Neural cell (in vitro differentiated cells): ENCODE results near the gene MAPT.

Experiments used
- EP300 ChIP-seq: fragments of 450-650 bp; conservative IDR thresholded peaks from 2 replicates; pipeline ENCODE4 v1.6.1; 2014; ENCODE audit warnings: antibody characterized with exemption, mild to moderate bottlenecking, moderate library complexity; ENCODE audit not compliant: poor library complexity, severe bottlenecking
- EZH2 ChIP-seq: fragments of 200-600, 300-800 bp; shearing (Covaris generic), sonication (generic); IDR thresholded peaks from 2 replicates; pipeline ENCODE4 v1.6.1; 2014; ENCODE audit warnings: antibody characterized with exemption, low read length, borderline replicate concordance, mild to moderate bottlenecking; ENCODE audit not compliant: insufficient read depth, poor library complexity, severe bottlenecking
- MXI1 ChIP-seq: fragments of 450-650 bp; conservative IDR thresholded peaks from 2 replicates; pipeline ENCODE4 v1.6.1; 2014; ENCODE audit warnings: antibody characterized with exemption, mild to moderate bottlenecking; ENCODE audit not compliant: poor library complexity, severe bottlenecking
- POLR2AphosphoS5 ChIP-seq: IDR thresholded peaks from 2 replicates; pipeline ENCODE4 v1.6.1; 2012
- RAD21 ChIP-seq: fragments of 450-650 bp; conservative IDR thresholded peaks from 2 replicates; pipeline ENCODE4 v1.6.1; 2014; ENCODE audit warnings: antibody characterized with exemption, mild to moderate bottlenecking, moderate library complexity
- SMC3 ChIP-seq: fragments of 450-650 bp; conservative IDR thresholded peaks from 2 replicates; pipeline ENCODE4 v1.6.1; 2014; ENCODE audit warnings: antibody characterized with exemption, mild to moderate bottlenecking, moderate library complexity; ENCODE audit not compliant: poor library complexity
- TAF1 ChIP-seq: IDR thresholded peaks from 2 replicates; pipeline ENCODE4 v1.6.1; 2012; ENCODE audit warnings: low read depth
- TF ChIP-seq, protein P1 (sequence below): fragments of 450-650 bp; IDR thresholded peaks from 2 replicates; pipeline ENCODE4 v1.5.1; 2014; ENCODE audit warnings: antibody characterized with exemption, mild to moderate bottlenecking, moderate library complexity; ENCODE audit not compliant: poor library complexity, severe bottlenecking
- TF ChIP-seq, protein P2 (sequence below): IDR thresholded peaks from 2 replicates; pipeline ENCODE4 v1.6.1; 2012; ENCODE audit warnings: borderline replicate concordance

DNA sequence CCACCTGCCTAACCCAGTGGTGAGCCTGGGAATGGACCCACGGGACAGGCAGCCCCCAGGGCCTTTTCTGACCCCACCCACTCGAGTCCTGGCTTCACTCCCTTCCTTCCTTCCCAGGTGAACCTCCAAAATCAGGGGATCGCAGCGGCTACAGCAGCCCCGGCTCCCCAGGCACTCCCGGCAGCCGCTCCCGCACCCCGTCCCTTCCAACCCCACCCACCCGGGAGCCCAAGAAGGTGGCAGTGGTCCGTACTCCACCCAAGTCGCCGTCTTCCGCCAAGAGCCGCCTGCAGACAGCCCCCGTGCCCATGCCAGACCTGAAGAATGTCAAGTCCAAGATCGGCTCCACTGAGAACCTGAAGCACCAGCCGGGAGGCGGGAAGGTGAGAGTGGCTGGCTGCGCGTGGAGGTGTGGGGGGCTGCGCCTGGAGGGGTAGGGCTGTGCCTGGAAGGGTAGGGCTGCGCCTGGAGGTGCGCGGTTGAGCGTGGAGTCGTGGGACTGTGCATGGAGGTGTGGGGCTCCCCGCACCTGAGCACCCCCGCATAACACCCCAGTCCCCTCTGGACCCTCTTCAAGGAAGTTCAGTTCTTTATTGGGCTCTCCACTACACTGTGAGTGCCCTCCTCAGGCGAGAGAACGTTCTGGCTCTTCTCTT is 102.1 kb downstream of the MAPT start:
- TF ChIP-seq, protein P1, sequence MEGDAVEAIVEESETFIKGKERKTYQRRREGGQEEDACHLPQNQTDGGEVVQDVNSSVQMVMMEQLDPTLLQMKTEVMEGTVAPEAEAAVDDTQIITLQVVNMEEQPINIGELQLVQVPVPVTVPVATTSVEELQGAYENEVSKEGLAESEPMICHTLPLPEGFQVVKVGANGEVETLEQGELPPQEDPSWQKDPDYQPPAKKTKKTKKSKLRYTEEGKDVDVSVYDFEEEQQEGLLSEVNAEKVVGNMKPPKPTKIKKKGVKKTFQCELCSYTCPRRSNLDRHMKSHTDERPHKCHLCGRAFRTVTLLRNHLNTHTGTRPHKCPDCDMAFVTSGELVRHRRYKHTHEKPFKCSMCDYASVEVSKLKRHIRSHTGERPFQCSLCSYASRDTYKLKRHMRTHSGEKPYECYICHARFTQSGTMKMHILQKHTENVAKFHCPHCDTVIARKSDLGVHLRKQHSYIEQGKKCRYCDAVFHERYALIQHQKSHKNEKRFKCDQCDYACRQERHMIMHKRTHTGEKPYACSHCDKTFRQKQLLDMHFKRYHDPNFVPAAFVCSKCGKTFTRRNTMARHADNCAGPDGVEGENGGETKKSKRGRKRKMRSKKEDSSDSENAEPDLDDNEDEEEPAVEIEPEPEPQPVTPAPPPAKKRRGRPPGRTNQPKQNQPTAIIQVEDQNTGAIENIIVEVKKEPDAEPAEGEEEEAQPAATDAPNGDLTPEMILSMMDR, result no peak
- no peak for TF ChIP-seq EZH2
- TF ChIP-seq POLR2AphosphoS5, result no peak
- no peak for TF ChIP-seq SMC3
- TF ChIP-seq, protein P2, sequence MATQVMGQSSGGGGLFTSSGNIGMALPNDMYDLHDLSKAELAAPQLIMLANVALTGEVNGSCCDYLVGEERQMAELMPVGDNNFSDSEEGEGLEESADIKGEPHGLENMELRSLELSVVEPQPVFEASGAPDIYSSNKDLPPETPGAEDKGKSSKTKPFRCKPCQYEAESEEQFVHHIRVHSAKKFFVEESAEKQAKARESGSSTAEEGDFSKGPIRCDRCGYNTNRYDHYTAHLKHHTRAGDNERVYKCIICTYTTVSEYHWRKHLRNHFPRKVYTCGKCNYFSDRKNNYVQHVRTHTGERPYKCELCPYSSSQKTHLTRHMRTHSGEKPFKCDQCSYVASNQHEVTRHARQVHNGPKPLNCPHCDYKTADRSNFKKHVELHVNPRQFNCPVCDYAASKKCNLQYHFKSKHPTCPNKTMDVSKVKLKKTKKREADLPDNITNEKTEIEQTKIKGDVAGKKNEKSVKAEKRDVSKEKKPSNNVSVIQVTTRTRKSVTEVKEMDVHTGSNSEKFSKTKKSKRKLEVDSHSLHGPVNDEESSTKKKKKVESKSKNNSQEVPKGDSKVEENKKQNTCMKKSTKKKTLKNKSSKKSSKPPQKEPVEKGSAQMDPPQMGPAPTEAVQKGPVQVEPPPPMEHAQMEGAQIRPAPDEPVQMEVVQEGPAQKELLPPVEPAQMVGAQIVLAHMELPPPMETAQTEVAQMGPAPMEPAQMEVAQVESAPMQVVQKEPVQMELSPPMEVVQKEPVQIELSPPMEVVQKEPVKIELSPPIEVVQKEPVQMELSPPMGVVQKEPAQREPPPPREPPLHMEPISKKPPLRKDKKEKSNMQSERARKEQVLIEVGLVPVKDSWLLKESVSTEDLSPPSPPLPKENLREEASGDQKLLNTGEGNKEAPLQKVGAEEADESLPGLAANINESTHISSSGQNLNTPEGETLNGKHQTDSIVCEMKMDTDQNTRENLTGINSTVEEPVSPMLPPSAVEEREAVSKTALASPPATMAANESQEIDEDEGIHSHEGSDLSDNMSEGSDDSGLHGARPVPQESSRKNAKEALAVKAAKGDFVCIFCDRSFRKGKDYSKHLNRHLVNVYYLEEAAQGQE, result no peak
- no peak for TF ChIP-seq TAF1
- no peak for TF ChIP-seq MXI1
- TF ChIP-seq EP300, result no peak
- TF ChIP-seq RAD21, result no peak
